ENCODE measurements around the gene OBP2B.
"Not testable (repeated sequence)": the region's sequence is repeated elsewhere in the genome, so short reads cannot be mapped to it uniquely, and the experiment has no call there.

The OBP2B gene

DNA sequence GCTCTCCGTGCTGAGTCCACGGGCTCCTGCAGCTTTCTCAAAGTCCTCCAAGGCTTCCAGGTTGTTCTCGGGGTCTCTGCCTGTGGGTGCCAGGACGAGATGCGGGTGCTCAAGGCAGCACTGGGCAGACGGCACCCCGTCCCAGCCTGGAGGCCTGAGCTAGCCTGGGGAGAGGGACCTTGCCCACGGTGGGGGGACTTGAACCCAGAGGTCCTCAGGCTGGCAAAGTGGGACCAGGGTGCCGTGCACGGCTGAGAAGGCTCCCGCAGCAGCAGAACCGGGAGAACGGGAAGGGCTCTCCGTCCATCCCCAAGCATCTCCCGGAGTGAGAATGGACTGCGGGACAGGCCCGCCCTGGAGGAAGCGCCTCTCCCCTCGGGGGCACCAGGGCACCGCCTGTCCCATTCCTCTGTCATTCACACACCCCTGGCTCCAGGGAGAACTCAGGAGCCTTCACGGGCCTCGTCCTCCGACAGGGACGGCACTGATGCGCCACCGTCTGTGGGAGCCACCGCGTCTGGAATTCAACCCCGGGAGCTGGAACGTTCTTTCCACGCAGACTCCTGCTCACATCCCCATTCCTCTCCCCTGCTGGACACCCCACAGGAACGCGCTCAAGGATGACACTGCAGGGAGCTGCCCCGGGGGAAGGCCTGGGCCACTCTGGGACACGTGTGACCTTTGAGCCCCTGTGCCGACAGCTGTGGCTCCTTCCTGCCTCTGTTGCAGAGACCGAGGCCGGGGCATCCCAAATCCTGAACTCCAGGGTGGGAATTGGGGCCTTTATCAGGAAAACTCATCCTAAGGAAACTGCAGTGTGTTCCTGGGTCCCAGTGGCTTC is 16.3 kb upstream of the OBP2B start:
- DNase-seq (ENCODE audit: low read depth in 1 of 2, low spot score in 1 of 2), result no peak
- in situ Hi-C loops (cut with HindIII; ENCODE audit: low pct_unique_long_range_greater_than_20kb, low sequenced_read_pairs), result no loop called here
- TF ChIP-seq JUND (IDR thresholded peaks at IDR 0.05; ENCODE audit: low read depth), result no peak

DNA sequence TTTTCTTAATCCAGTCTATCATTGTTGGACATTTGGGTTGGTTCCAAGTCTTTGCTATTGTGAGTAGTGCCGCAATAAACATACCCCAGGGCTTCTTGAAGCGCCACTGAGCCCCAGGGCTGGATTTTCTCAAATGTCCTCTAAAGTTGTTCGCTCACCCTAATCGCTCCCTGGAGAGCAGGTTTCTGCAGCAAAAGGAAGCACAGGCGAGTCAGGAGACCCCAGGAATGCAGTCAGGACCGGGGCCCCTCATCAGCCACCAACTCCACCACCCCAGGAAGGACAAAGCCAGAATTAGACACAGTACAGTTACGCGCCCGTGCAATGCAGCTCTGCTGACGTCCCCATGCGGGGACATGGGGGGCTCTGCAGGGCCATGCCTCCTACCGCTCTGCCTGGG is 15.7 kb upstream of the OBP2B start:
- no peak for DNase-seq (ENCODE audit: low read depth in 1 of 2, low spot score in 1 of 2)
- in situ Hi-C loops (cut with HindIII; ENCODE audit: low pct_unique_long_range_greater_than_20kb, low sequenced_read_pairs), result no loop called here
- no peak for TF ChIP-seq JUND (IDR thresholded peaks at IDR 0.05; ENCODE audit: low read depth)

GRCh38 chr9:133223159-133223756 is 14.2 kb upstream of the OBP2B start:
- in situ Hi-C loops (cut with HindIII; ENCODE audit: low pct_unique_long_range_greater_than_20kb, low sequenced_read_pairs); DNase-seq (ENCODE audit: low read depth in 1 of 2, low spot score in 1 of 2): not testable (repeated sequence)

- in situ Hi-C loops (cut with HindIII; ENCODE audit: low pct_unique_long_range_greater_than_20kb, low sequenced_read_pairs); DNase-seq (ENCODE audit: low read depth in 1 of 2, low spot score in 1 of 2): not testable (repeated sequence)
These were observed 12.9 kb upstream of the OBP2B start for GRCh38 chr9:133221994-133222393.

GRCh38 chr9:133221177-133221809 is 12.2 kb upstream of the OBP2B start:
- no peak for DNase-seq (ENCODE audit: low read depth in 1 of 2, low spot score in 1 of 2)
- in situ Hi-C loops (cut with HindIII; ENCODE audit: low pct_unique_long_range_greater_than_20kb, low sequenced_read_pairs), result no loop called here
- no peak for TF ChIP-seq JUND (IDR thresholded peaks at IDR 0.05; ENCODE audit: low read depth)

- DNase-seq (ENCODE audit: low read depth in 1 of 2, low spot score in 1 of 2); in situ Hi-C loops (cut with HindIII; ENCODE audit: low pct_unique_long_range_greater_than_20kb, low sequenced_read_pairs): not testable (repeated sequence)
These were observed 9.3 kb upstream of the OBP2B start for GRCh38 chr9:133218049-133218975.

DNA sequence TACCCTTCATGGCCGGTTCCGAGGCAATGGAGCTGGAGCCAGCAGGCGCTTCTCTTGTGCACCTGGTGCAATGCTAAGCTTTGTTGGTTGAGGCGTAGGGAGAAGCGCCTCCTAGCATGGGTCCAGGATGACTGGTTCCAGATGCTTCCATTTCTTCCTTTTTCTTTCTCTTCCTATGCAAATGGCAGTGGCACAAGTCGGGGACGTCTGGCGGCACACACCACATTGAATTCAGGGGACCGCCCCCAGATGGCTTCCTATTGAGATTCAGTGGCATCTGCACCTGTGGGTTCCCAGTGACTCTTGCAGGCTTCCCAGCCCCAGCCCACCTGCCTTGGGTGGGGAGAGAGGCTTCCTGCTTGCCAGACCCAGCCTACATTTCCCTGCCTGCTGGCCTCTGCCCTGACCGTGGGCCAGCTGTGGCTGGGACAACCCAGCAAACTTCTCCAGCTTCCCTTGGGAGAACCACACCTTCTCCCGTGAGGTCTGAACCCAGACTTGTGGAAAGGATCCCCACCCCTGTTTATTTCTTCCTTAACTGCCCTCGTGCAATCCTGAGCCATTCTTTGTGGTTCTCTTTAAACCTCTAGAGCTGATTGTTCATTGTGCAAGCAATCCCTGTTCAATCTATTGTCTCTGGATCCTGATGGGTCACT is 8.4 kb upstream of the OBP2B start:
- DNase-seq (ENCODE audit: low read depth in 1 of 2, low spot score in 1 of 2); in situ Hi-C loops (cut with HindIII; ENCODE audit: low pct_unique_long_range_greater_than_20kb, low sequenced_read_pairs): not testable (repeated sequence)

GRCh38 chr9:133214276-133214675 is 5.2 kb upstream of the OBP2B start:
- DNase-seq (ENCODE audit: low read depth in 1 of 2, low spot score in 1 of 2); in situ Hi-C loops (cut with HindIII; ENCODE audit: low pct_unique_long_range_greater_than_20kb, low sequenced_read_pairs): not testable (repeated sequence)

DNA sequence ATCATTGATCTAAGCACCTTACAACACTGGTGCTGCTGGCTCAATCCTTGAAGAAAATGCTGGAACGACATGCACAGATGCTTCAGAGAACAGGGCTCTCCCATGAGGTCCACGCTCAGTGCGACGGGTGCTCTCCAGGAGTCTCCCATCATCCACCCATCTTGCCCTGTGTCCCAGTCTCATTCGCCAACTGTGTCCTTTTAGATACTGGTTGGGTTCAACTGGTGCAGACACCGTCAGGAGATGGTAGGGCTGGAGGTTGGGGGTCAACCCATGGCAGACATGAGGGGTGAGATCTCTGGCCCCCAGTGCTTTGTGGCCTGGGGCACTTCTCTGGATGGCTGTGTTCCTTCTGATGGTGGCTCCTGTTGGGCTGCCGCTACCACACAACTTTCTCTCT is 1.6 kb upstream of the OBP2B start:
- in situ Hi-C loops (cut with HindIII; ENCODE audit: low pct_unique_long_range_greater_than_20kb, low sequenced_read_pairs), result no loop called here
- no peak for TF ChIP-seq JUND (IDR thresholded peaks at IDR 0.05; ENCODE audit: low read depth)

GRCh38 chr9:133210202-133210532 is 1.1 kb upstream of the OBP2B start:
- DNase-seq (ENCODE audit: low read depth in 1 of 2, low spot score in 1 of 2), result no peak
- in situ Hi-C loops (cut with HindIII; ENCODE audit: low pct_unique_long_range_greater_than_20kb, low sequenced_read_pairs), result no loop called here
- TF ChIP-seq JUND (IDR thresholded peaks at IDR 0.05; ENCODE audit: low read depth), result no peak

More for the DNA sequence above, 1.6 kb upstream of the OBP2B start:
- DNase-seq (ENCODE audit: low read depth in 1 of 2, low spot score in 1 of 2), result no peak

GRCh38 chr9:133209327-133210201 is 514 bp upstream of the OBP2B start:
- DNase-seq (ENCODE audit: low read depth in 1 of 2, low spot score in 1 of 2); in situ Hi-C loops (cut with HindIII; ENCODE audit: low pct_unique_long_range_greater_than_20kb, low sequenced_read_pairs): not testable (repeated sequence)

GRCh38 chr9:133208171-133208879 is 725 bp downstream of the OBP2B start:
- in situ Hi-C loops (cut with HindIII; ENCODE audit: low pct_unique_long_range_greater_than_20kb, low sequenced_read_pairs); DNase-seq (ENCODE audit: low read depth in 1 of 2, low spot score in 1 of 2): not testable (repeated sequence)

Measured in T47D (cell line).